WI38 (cell line): ENCODE data around the gene OCA2.

Source experiments
- H3K4me3 ChIP-seq: 2 replicates; pipeline ENCODE4 v1.5.1; 2011; ENCODE audit warnings: low read depth, mild to moderate bottlenecking, control low read depth, low read length
- TF ChIP-seq, protein P1 (sequence below): IDR thresholded peaks from 2 replicates; pipeline ENCODE4 v1.5.1; 2012; ENCODE audit warnings: low read depth, mild to moderate bottlenecking, control low read depth, low read length

Gene OCA2

GRCh38 chr15:28006116-28006905 lies 92.8 kb downstream of the OCA2 start:
- TF ChIP-seq, protein P1, sequence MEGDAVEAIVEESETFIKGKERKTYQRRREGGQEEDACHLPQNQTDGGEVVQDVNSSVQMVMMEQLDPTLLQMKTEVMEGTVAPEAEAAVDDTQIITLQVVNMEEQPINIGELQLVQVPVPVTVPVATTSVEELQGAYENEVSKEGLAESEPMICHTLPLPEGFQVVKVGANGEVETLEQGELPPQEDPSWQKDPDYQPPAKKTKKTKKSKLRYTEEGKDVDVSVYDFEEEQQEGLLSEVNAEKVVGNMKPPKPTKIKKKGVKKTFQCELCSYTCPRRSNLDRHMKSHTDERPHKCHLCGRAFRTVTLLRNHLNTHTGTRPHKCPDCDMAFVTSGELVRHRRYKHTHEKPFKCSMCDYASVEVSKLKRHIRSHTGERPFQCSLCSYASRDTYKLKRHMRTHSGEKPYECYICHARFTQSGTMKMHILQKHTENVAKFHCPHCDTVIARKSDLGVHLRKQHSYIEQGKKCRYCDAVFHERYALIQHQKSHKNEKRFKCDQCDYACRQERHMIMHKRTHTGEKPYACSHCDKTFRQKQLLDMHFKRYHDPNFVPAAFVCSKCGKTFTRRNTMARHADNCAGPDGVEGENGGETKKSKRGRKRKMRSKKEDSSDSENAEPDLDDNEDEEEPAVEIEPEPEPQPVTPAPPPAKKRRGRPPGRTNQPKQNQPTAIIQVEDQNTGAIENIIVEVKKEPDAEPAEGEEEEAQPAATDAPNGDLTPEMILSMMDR, result no peak
- H3K4me3 ChIP-seq, result no peak overlapping the region

- no peak overlapping the region for H3K4me3 ChIP-seq
- TF ChIP-seq, protein P1, result no peak
Measured at GRCh38 chr15:28005004-28005527, 94.0 kb downstream of the OCA2 start.

GRCh38 chr15:28004143-28005003 lies 94.7 kb downstream of the OCA2 start:
- TF ChIP-seq, protein P1, result no peak
- H3K4me3 ChIP-seq, result no peak overlapping the region

GRCh38 chr15:28003302-28004037 lies 95.6 kb downstream of the OCA2 start:
- no peak overlapping the region for H3K4me3 ChIP-seq
- TF ChIP-seq, protein P1, result no peak

DNA sequence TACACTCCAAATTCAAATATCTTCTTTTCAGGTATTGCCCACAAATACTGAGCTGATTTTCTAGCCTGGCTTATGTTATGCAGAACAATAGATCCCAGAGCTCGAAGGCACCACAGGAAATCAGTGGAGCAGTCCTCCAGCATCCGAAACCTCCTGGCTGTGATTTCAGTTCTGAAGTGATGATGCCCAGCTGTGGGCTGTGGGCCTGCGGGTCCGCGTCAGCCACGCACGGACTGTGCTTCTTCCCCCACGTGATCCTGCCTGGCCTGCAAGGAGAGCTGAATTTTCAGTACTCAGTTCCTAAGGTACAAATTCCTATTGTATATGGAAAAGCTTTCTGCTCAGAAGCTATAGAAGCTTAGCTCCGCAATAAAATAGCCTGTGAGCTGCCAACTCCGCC lies 96.2 kb downstream of the OCA2 start:
- TF ChIP-seq, protein P1, result no peak
- no peak overlapping the region for H3K4me3 ChIP-seq

- TF ChIP-seq, protein P1, result no peak
- H3K4me3 ChIP-seq, result no peak overlapping the region
Measured at GRCh38 chr15:28002136-28002861, 96.8 kb downstream of the OCA2 start.
